IMR-90 (cell line): ENCODE results near the gene TGM5. TPM values are rescaled to one million over a fixed set of nuclear protein-coding genes. Genes with fewer than 3 reads are reported as not detected.

ENCODE experiments used
- ATAC-seq: fragments of 200-7000 bp; cut with Tn5 transposase; 2 replicates; pipeline ENCODE4 v1.9.1; 2020; ENCODE audit warnings: low read depth, mild to moderate bottlenecking, moderate library complexity
- BruUV-seq: library from RNA; stranded (reverse); fragments of 400-500 nt; replicated peaks from 2 replicates; lab custom pipeline; 2021; lab: Mats Ljungman, UMichigan
- CTCF ChIA-PET: fragments of 300-600 bp; formaldehyde crosslinking; extraction: SDS; loops from one replicate; lab custom pipeline; 2021; ENCODE audit warnings: antibody characterized with exemption; lab: Yijun Ruan, JAX
- POLR2A ChIA-PET: fragments of 300-600 bp; sonication (Branson Sonifier 250); formaldehyde crosslinking; loops from one replicate; lab custom pipeline; 2022; ENCODE audit warnings: antibody characterized with exemption; ENCODE audit not compliant: unreplicated experiment; lab: Charles Lee
- DNase-seq: peaks from one replicate; pipeline ENCODE4 v3.0.0; 2013
- H2AFZ ChIP-seq: replicated peaks from 2 replicates; pipeline ENCODE3; 2013; ENCODE audit warnings: low read length, mild to moderate bottlenecking; ENCODE audit not compliant: poor library complexity
- H2AK5ac ChIP-seq: 2 replicates; pipeline ENCODE4 v1.6.1; 2013; ENCODE audit warnings: low read depth, low read length, inconsistent platforms
- H2AK9ac ChIP-seq: replicated peaks from 2 replicates; pipeline ENCODE3; 2013; ENCODE audit warnings: mild to moderate bottlenecking, low read depth, low read length, moderate library complexity; ENCODE audit not compliant: poor library complexity
- H2BK120ac ChIP-seq: 2 replicates; pipeline ENCODE4 v1.6.1; 2013; ENCODE audit warnings: low read depth, low read length, inconsistent platforms
- H2BK15ac ChIP-seq: 3 replicates; pipeline ENCODE4 v1.6.1; 2013; ENCODE audit warnings: low read depth, low read length, inconsistent platforms
- H2BK20ac ChIP-seq: 2 replicates; pipeline ENCODE4 v1.6.1; 2013; ENCODE audit warnings: low read depth, mild to moderate bottlenecking, inconsistent platforms, low read length, moderate library complexity
- H2BK5ac ChIP-seq: 2 replicates; pipeline ENCODE4 v1.6.1; 2013; ENCODE audit warnings: mild to moderate bottlenecking, low read depth, low read length, inconsistent platforms; ENCODE audit not compliant: poor library complexity, severe bottlenecking
- H3K14ac ChIP-seq: replicated peaks from 2 replicates; pipeline ENCODE4 v1.6.1; 2013; ENCODE audit warnings: low read depth, low read length, inconsistent platforms
- H3K18ac ChIP-seq: 2 replicates; pipeline ENCODE4 v1.6.1; 2013; ENCODE audit warnings: low read depth, low read length, control low read depth
- H3K23ac ChIP-seq: 2 replicates; pipeline ENCODE4 v1.6.1; 2013; ENCODE audit warnings: low read depth, low read length, inconsistent platforms
- H3K27ac ChIP-seq: 2 replicates; pipeline ENCODE4 v1.5.1; 2013; ENCODE audit warnings: mild to moderate bottlenecking, control low read depth, low read length; ENCODE audit not compliant: insufficient read depth
- H3K27me3 ChIP-seq: 2 replicates; pipeline ENCODE4 v1.6.1; 2013; ENCODE audit warnings: low read length; ENCODE audit not compliant: control insufficient read depth, insufficient read depth
- H3K36me3 ChIP-seq: 2 replicates; pipeline ENCODE4 v1.6.1; 2013; ENCODE audit warnings: low read length, mixed read lengths; ENCODE audit not compliant: control insufficient read depth, insufficient read depth
- H3K4ac ChIP-seq: 2 replicates; pipeline ENCODE4 v1.6.1; 2013; ENCODE audit warnings: low read depth, low read length, inconsistent platforms
- H3K4me1 ChIP-seq: 2 replicates; pipeline ENCODE4 v1.6.1; 2013; ENCODE audit warnings: low read length, mixed read lengths; ENCODE audit not compliant: control insufficient read depth, insufficient read depth
- H3K4me2 ChIP-seq: 2 replicates; pipeline ENCODE4 v1.6.1; 2013; ENCODE audit warnings: low read depth, mild to moderate bottlenecking, control low read depth, low read length, moderate library complexity
- H3K4me3 ChIP-seq: 2 replicates; pipeline ENCODE4 v1.5.1; 2013; ENCODE audit warnings: low read depth, mild to moderate bottlenecking, control low read depth, low read length, moderate library complexity; ENCODE audit not compliant: insufficient read depth
- H3K56ac ChIP-seq: 2 replicates; pipeline ENCODE4 v1.6.1; 2013; ENCODE audit warnings: low read length, inconsistent platforms; ENCODE audit not compliant: insufficient read depth; ENCODE audit errors: extremely low read depth
- H3K79me1 ChIP-seq, 2 experiments: 2 replicates each; pipeline ENCODE4 v1.6.1; 2013; ENCODE audit warnings: low read length in 2 of 2, inconsistent platforms in 1 of 2, low read depth in 1 of 2
- H3K9ac ChIP-seq: 2 replicates; pipeline ENCODE4 v1.6.1; 2013; ENCODE audit warnings: low read depth, low read length, control low read depth
- H3K9me1 ChIP-seq: 2 replicates; pipeline ENCODE4 v1.6.1; 2013; ENCODE audit warnings: low read length, inconsistent platforms; ENCODE audit not compliant: insufficient read depth
- H3K9me3 ChIP-seq: 2 replicates; pipeline ENCODE4 v1.6.1; 2013; ENCODE audit warnings: low read length; ENCODE audit not compliant: control insufficient read depth, insufficient read depth
- H4K20me1 ChIP-seq: 2 replicates; pipeline ENCODE4 v1.6.1; 2013; ENCODE audit warnings: low read length, inconsistent platforms; ENCODE audit not compliant: insufficient read depth
- H4K5ac ChIP-seq: 2 replicates; pipeline ENCODE4 v1.6.1; 2013; ENCODE audit warnings: mild to moderate bottlenecking, low read depth, low read length, control low read depth
- H4K8ac ChIP-seq, 2 experiments: 2 replicates each; pipeline ENCODE4 v1.6.1; 2013; ENCODE audit warnings: low read depth in 2 of 2, low read length in 2 of 2, control low read depth in 1 of 2, inconsistent platforms in 1 of 2
- H4K91ac ChIP-seq: 2 replicates; pipeline ENCODE4 v1.6.1; 2013; ENCODE audit warnings: low read depth, low read length, inconsistent platforms; ENCODE audit not compliant: insufficient read depth
- BHLHE40 ChIP-seq: fragments of 150-350 bp; IDR thresholded peaks from 2 replicates; pipeline ENCODE4 v1.6.1; 2016; ENCODE audit warnings: mild to moderate bottlenecking, low read depth, low read length
- CEBPB ChIP-seq: IDR thresholded peaks from 2 replicates; pipeline ENCODE4 v1.6.1; 2012; ENCODE audit warnings: low read depth, low read length, improper control_type of control experiment
- CHD1 ChIP-seq: IDR thresholded peaks from 2 replicates; pipeline ENCODE4 v1.6.1; 2012; ENCODE audit warnings: low read depth, low read length, improper control_type of control experiment
- CTCF ChIP-seq: conservative IDR thresholded peaks from 2 replicates; pipeline ENCODE4 v1.5.1; 2012; ENCODE audit warnings: mild to moderate bottlenecking, low read depth, low read length, improper control_type of control experiment
- ELK1 ChIP-seq: fragments of 150-350 bp; IDR thresholded peaks from 2 replicates; pipeline ENCODE4 v1.6.1; 2016; ENCODE audit warnings: low read depth, mild to moderate bottlenecking, low read length, moderate library complexity, borderline replicate concordance
- FOS ChIP-seq: fragments of 150-350 bp; IDR thresholded peaks from 2 replicates; pipeline ENCODE4 v1.6.1; 2016; ENCODE audit warnings: low read depth, low read length
- MAFK ChIP-seq: IDR thresholded peaks from 2 replicates; pipeline ENCODE4 v1.6.1; 2012; ENCODE audit warnings: low read depth, low read length, improper control_type of control experiment
- MAZ ChIP-seq: IDR thresholded peaks from 2 replicates; pipeline ENCODE4 v1.6.1; 2012; ENCODE audit warnings: low read depth, mild to moderate bottlenecking, low read length, improper control_type of control experiment, moderate library complexity, borderline replicate concordance
- MXI1 ChIP-seq: IDR thresholded peaks from 2 replicates; pipeline ENCODE4 v1.6.1; 2012; ENCODE audit warnings: low read depth, mild to moderate bottlenecking, low read length, moderate library complexity, borderline replicate concordance
- NFE2L2 ChIP-seq: fragments of 150-350 bp; IDR thresholded peaks from 2 replicates; pipeline ENCODE4 v1.6.1; 2016; ENCODE audit warnings: low read depth, mild to moderate bottlenecking, low read length
- POLR2A ChIP-seq: IDR thresholded peaks from 2 replicates; pipeline ENCODE4 v1.6.1; 2012; ENCODE audit warnings: mild to moderate bottlenecking, low read depth, low read length
- RAD21 ChIP-seq: IDR thresholded peaks from 2 replicates; pipeline ENCODE4 v1.6.1; 2012; ENCODE audit warnings: low read length, improper control_type of control experiment
- RCOR1 ChIP-seq: IDR thresholded peaks from 2 replicates; pipeline ENCODE4 v1.6.1; 2012; ENCODE audit warnings: mild to moderate bottlenecking, low read length, improper control_type of control experiment; ENCODE audit not compliant: insufficient replicate concordance
- RFX5 ChIP-seq: IDR thresholded peaks from 2 replicates; pipeline ENCODE4 v1.8.0; 2012; ENCODE audit warnings: low read depth, mild to moderate bottlenecking, low read length, moderate library complexity
- SMC3 ChIP-seq: fragments of 150-350 bp; IDR thresholded peaks from 2 replicates; pipeline ENCODE4 v1.6.1; 2016; ENCODE audit warnings: low read depth, mild to moderate bottlenecking, antibody characterized with exemption, low read length, moderate library complexity
- USF2 ChIP-seq: fragments of 150-350 bp; IDR thresholded peaks from 2 replicates; pipeline ENCODE4 v1.6.1; 2017; ENCODE audit warnings: mild to moderate bottlenecking, antibody characterized with exemption, low read length, low read depth
- WGBS, 2 experiments: methylation state at CpG; one replicate each; pipeline versions ENCODE4 v1.1.5 to v1.1.7; 2013; ENCODE audit warnings: missing lambda C conversion rate in 2 of 2; ENCODE audit not compliant: insufficient read length in 1 of 2; ENCODE audit errors: extremely low coverage in 2 of 2; 5-methylcytosine and 5-hydroxymethylcytosine counted together
- dilution Hi-C: fragments of 300-500 bp; cut with HindIII; formaldehyde crosslinking; loops from one replicate; pipeline ENCODE4 v1.14.3; 2018; ENCODE audit warnings: low sequenced_read_pairs; ENCODE audit not compliant: unreplicated experiment
- in situ Hi-C: fragments of 300-500 bp; cut with MboI; formaldehyde crosslinking; loops from 3 replicates; pipeline ENCODE4 v1.14.3; 2019; ENCODE audit warnings: low sequenced_read_pairs, inconsistent platforms, mixed read lengths
- intact Hi-C: fragments of 100-400 bp; cut with micrococcal nuclease; formaldehyde crosslinking; loops from 2 replicates; pipeline ENCODE4 v1.10.0; 2022
- polyA plus RNA-seq, 3 experiments: library from polyadenylated mRNA; depleted of rRNA; stranded (reverse); fragments of >200 nt; gene quantifications; 2 replicates each; pipeline ENCODE4 v1.2.3, GENCODE V29; 2012; ENCODE audit warnings: low replicate concordance in 1 of 3
- total RNA-seq: library from RNA; depleted of rRNA; stranded (reverse); fragments of >200 nt; gene quantifications from 2 replicates; pipeline ENCODE4 v1.2.3, GENCODE V29; 2012

The TGM5 gene
- total and polyA plus RNA-seq, 2 of the 4 experiments (the other 2 are of a cell fraction), result not detected

- ChIA-PET CTCF (no interaction called here), POLR2A (no interaction called here)
- Histone ChIP-seq H2AFZ (no peak overlapping the region), H3K4ac (no peak overlapping the region), H4K91ac (no peak overlapping the region), H3K14ac (no peak overlapping the region), H2BK15ac (no peak overlapping the region), H3K27me3 (peaks cover 36% of the 10 kb centered on the region), H2BK120ac (no peak overlapping the region), H4K20me1 (no peaks in the 10 kb centered on the region), H3K23ac (no peak overlapping the region), H3K4me1 (peaks cover 2% of the 10 kb centered on the region; the same call in 1 of the 2 replicates), H4K8ac (no peak overlapping the region), H3K36me3 (no peaks in the 10 kb centered on the region), H3K9me3 (no peaks in the 10 kb centered on the region; the same call in 1 of the 2 replicates), H3K79me1 (no peaks in the 10 kb centered on the region), H3K9ac (no peak overlapping the region), H2BK20ac (no peak overlapping the region), H2AK5ac (no peak overlapping the region), H3K56ac (no peak overlapping the region), H3K18ac (no peak overlapping the region), H4K5ac (no peak overlapping the region), H2AK9ac (no peak overlapping the region), H3K27ac (no peak overlapping the region), H3K4me2 (no peak overlapping the region), H2BK5ac (no peak overlapping the region), H3K9me1 (no peaks in the 10 kb centered on the region; the same call in 1 of the 2 replicates), H3K4me3 (no peak overlapping the region)
- intact Hi-C loops (no loop called here), in situ Hi-C loops (no loop called here), dilution Hi-C loops (no loop called here)
- WGBS, 2 experiments, result no CpG with 5 or more reads among the region's 3 CpGs
- TF ChIP-seq CEBPB, result no peak
- TF ChIP-seq SMC3, result no peak
- no peak for TF ChIP-seq MXI1
- TF ChIP-seq USF2, result no peak
- TF ChIP-seq CTCF, result no peak
- no peak for TF ChIP-seq RAD21
- no peak for TF ChIP-seq CHD1
- no peak for TF ChIP-seq FOS
- TF ChIP-seq ELK1, result no peak
- no peak for TF ChIP-seq RFX5
- TF ChIP-seq BHLHE40, result no peak
- TF ChIP-seq NFE2L2, result no peak
- no peak for TF ChIP-seq POLR2A
- no peak for TF ChIP-seq MAZ
- TF ChIP-seq RCOR1, result no peak
- no peak for TF ChIP-seq MAFK
- no TSS peak for BruUV-seq
- ATAC-seq (no peak), DNase-seq (no peak)
Observed at GRCh38 chr15:43314171-43314570, 47.4 kb upstream of the TGM5 start.
